GM10248 (cell line): ENCODE measurements around the gene MAP7D1.
A peak's percentile ranks its signal among the peaks of the same experiment; 100 is the strongest.
"Not testable (repeated sequence)": the region's sequence is repeated elsewhere in the genome, so short reads cannot be mapped to it uniquely, and the experiment has no call there.

Experiments used
- CTCF ChIA-PET: fragments of 300-600 bp; sonication (Branson Sonifier 250); formaldehyde crosslinking; extraction: SDS; loops from one replicate; lab custom pipeline; 2021; ENCODE audit warnings: antibody characterized with exemption; lab: Yijun Ruan, JAX
- POLR2A ChIA-PET: fragments of 350-650 bp; sonication (Branson Sonifier 250); formaldehyde crosslinking; extraction: SDS; loops from one replicate; lab custom pipeline; 2020; ENCODE audit warnings: antibody characterized with exemption; lab: Yijun Ruan, JAX
- DNase-seq: peaks from one replicate; pipeline ENCODE4 v3.0.0; 2012; ENCODE audit errors: extremely low spot score
- CTCF ChIP-seq: IDR thresholded peaks from 2 replicates; pipeline ENCODE4 v1.5.1; 2012; ENCODE audit warnings: mild to moderate bottlenecking, low read depth; ENCODE audit errors: extremely low read depth, missing control alignments, control extremely low read depth

The MAP7D1 gene

GRCh38 chr1:36223381-36223995 is 67.5 kb downstream of the MAP7D1 start:
- ChIA-PET POLR2A (interaction anchor here (0.6 to 2.9 kb wide), 4 partner anchors 14 to 292 kb away, joined by 3 to 15 read pairs (median 8); partner anchors contain the start of genes AGO3, OSCP1 and TRAPPC3), CTCF (interaction anchor here (1.4 to 6.5 kb wide), 4 partner anchors 35 to 163 kb away, joined by 3 to 43 read pairs (median 16); partner anchors contain the start of gene TRAPPC3)
- TF ChIP-seq CTCF, result no peak
- peak; percentile 71 for DNase-seq

GRCh38 chr1:36223996-36224536 is 68.1 kb downstream of the MAP7D1 start, which contains the start of gene THRAP3:
Gene THRAP3, plus strand, starts transcription at chr1:36224443. Its CDS starts 58,121 bp downstream, at chr1:36282564.
- ChIA-PET POLR2A (interaction anchor here (0.5 to 2.9 kb wide), 6 partner anchors 13 to 293 kb away, joined by 3 to 15 read pairs (median 4); partner anchors contain the start of genes AGO3, OSCP1 and TRAPPC3), CTCF (interaction anchor here (0.7 to 6.5 kb wide), 9 partner anchors 12 to 163 kb away, joined by 3 to 43 read pairs (median 6); partner anchors contain the start of gene TRAPPC3)
- DNase-seq, result peak; percentile 97
- TF ChIP-seq CTCF, result no peak

- DNase-seq, result peak; percentile 86
- no peak for TF ChIP-seq CTCF
- CTCF ChIA-PET, result interaction anchor here (0.6 to 6.5 kb wide), 10 partner anchors 12 to 164 kb away, joined by 3 to 43 read pairs (median 5); partner anchors contain the start of gene TRAPPC3
- POLR2A ChIA-PET, result interaction anchor here (0.5 to 2.9 kb wide), 6 partner anchors 13 to 293 kb away, joined by 3 to 15 read pairs (median 4); partner anchors contain the start of genes AGO3, OSCP1 and TRAPPC3
Measured at GRCh38 chr1:36224537-36225282, 68.8 kb downstream of the MAP7D1 start.

- CTCF ChIA-PET, result interaction anchor here (0.6 to 6.5 kb wide), 8 partner anchors 14 to 164 kb away, joined by 3 to 43 read pairs (median 8); partner anchors contain the start of gene TRAPPC3
- no peak for DNase-seq
- POLR2A ChIA-PET, result interaction anchor here (0.5 to 2.9 kb wide), 3 partner anchors 24 to 138 kb away, joined by 3 to 15 read pairs (median 4); partner anchors contain the start of gene TRAPPC3
- no peak for TF ChIP-seq CTCF
Measured at GRCh38 chr1:36225283-36225899, 69.4 kb downstream of the MAP7D1 start.

GRCh38 chr1:36230279-36230678 is 74.3 kb downstream of the MAP7D1 start:
- CTCF ChIA-PET, DNase-seq, POLR2A ChIA-PET: not testable (repeated sequence)
